Activated CD8-positive, alpha-beta memory T cell treated with anti-CD3 and anti-CD28 coated beads, Interleukin-2, amount 50 U/mL, for 48 hours (primary cell): ENCODE measurements around the gene CETP.
A peak's percentile ranks its signal among the peaks of the same experiment; 100 is the strongest.
"Not testable (repeated sequence)": the region's sequence is repeated elsewhere in the genome, so short reads cannot be mapped to it uniquely, and the experiment has no call there.

Experiments used
- DNase-seq: peaks from one replicate; pipeline ENCODE4 v3.0.0-alpha.2; 2020

Gene CETP

GRCh38 chr16:56934599-56935145 lies 27.1 kb upstream of the CETP start:
- not testable (repeated sequence) for DNase-seq

GRCh38 chr16:56935201-56935600 lies 26.5 kb upstream of the CETP start:
- no peak for DNase-seq

DNA sequence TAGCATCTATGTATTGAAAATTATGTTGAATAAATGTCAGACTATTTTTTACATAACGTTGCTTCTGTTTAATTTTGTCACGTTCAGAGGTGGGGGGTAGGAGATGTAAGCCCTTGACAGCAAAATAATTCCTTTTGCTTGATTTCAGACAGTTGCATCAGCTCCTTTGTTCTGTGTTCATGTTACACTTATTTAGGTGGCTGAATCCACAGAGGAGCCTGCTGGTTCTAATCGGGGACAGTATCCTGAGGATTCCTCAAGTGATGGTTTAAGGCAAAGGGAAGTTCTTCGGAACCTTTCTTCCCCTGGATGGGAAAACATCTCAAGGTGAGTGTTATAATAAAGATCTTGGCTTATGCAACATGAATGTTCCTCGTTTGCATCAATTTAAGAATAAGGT lies 25.3 kb upstream of the CETP start:
- DNase-seq: no peak

GRCh38 chr16:56936950-56937349 lies 24.8 kb upstream of the CETP start:
- DNase-seq: no peak

DNA sequence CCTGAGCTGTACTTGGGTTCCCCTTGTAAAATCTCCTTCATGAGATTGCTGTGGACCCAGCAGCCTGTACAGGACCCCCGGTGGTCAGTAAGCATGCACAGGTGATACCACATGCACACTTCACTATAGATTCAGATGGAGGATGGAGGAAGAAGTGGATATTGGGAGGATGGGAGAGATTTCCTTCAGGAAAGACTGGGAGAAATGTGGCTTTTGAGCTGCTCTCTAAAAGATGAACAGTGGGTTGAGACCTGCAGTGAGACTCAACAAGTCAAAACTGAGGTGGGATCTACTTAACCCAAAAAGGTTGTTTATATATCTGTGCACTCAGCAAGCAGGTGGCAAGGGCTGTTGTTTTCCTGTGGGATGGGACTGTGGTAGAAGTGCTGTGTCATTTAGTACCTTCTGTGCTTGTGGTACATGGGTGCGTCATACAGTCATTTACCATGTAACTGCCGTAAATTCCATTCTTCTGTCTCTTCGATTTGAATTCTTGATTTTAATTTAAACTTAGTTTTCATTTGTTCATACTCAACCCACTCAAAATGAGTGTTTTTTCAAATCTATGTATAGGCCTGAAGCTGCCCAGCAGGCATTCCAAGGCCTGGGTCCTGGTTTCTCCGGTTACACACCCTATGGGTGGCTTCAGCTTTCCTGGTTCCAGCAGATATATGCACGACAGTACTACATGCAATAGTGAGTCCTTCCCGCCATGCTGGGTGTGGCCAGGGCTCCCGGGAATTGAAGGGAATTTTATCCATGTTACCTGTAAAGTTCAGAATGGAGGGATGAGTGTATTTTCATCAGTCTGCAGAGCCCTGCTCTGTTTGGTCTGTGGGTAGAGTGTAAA lies 22.9 kb upstream of the CETP start:
- DNase-seq: peak; percentile 72

DNA sequence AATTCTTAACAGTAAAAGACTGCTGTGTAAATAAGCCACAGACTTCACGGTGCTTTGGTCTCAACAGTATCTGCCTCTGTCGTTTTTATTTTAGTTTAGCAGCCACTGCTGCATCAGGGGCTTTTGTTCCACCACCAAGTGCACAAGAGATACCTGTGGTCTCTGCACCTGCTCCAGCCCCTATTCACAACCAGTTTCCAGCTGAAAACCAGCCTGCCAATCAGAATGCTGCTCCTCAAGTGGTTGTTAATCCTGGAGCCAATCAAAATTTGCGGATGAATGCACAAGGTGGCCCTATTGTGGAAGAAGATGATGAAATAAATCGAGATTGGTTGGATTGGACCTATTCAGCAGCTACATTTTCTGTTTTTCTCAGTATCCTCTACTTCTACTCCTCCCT lies 21.9 kb upstream of the CETP start:
- no peak for DNase-seq

GRCh38 chr16:56941092-56941491 lies 20.7 kb upstream of the CETP start:
- no peak for DNase-seq

DNA sequence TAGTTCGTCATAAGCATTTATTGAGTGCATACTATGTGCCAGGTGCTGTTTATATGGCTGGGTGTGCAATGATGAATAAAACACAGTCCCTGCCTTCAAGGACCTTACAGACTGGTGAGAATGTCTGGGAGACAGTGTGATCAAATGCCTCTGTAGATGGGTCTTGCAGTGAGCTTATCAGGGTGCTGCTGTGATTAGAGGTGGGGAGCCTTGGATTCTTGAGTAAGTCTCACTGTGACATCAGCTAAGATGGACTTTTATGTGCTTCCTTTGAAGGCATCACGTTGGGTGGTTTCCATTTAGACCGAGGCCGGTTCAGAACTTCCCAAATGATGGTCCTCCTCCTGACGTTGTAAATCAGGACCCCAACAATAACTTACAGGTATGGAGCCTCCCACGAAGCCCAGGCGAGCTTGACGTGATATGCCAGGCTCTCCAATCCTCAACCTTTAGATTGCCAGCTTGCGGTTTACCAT lies 19.9 kb upstream of the CETP start:
- no peak for DNase-seq

GRCh38 chr16:56943761-56944375 lies 17.9 kb upstream of the CETP start:
- DNase-seq: no peak

GRCh38 chr16:56944954-56945839 lies 16.6 kb upstream of the CETP start:
- peak; percentile 68 for DNase-seq

DNA sequence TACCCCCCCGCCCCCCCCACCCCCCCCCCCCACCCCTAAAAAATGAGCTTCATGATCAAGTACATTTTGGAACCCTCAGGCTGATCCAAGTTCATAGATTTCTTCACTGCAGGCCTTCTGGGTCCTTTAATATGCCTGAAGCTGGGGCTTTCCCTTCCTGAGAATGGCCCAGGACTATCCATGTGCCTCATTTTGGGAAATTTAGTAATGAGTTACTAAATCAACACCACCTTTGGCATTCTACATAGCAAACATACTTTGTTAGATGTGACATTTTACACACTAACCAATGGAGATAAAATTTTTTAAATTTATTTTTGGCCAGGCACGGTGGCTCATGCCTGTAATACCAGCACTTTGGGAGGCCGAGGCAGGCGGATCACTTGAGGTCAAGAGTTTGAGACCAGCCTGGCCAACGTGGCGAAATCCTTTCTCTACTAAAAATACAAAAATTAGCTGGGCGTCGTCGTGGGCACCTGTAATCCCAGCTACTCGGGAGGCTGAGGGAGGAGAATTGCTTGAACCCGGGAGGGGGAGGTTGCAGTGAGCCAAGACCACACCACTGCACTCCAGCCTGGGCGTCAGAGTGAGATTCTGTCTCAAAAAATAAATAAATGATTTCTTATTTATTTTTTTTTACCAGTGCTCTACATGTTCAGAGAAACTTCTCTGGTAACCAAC lies 15.8 kb upstream of the CETP start:
- no peak for DNase-seq

GRCh38 chr16:56946767-56947603 lies 14.8 kb upstream of the CETP start:
- no peak for DNase-seq

GRCh38 chr16:56947604-56947995 lies 14.2 kb upstream of the CETP start:
- DNase-seq: no peak

- no peak for DNase-seq
These were observed 13.5 kb upstream of the CETP start for GRCh38 chr16:56948234-56948633.

GRCh38 chr16:56950051-56950450 lies 11.7 kb upstream of the CETP start:
- DNase-seq: no peak

DNA sequence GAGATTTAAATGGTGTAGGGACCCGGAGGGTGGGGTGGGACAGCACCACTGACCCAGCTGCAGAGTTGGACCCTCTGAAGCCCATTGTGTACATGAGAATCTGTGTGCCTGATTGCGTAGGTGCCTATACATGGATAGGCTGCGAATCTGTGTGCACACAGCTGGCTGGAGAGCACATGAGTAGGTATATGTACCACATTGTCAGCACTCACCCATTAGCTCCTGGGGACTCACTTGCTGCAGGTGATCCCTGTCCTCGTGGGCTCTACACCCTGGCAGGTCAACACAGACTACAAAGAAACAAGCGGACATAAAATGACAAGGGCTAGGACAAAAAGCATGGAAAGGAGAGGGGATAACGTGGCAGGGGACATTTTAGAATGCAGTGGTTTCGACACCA lies 11.3 kb upstream of the CETP start:
- DNase-seq: no peak

GRCh38 chr16:56950881-56951771 lies 10.6 kb upstream of the CETP start:
- DNase-seq: peak; percentile 83

DNA sequence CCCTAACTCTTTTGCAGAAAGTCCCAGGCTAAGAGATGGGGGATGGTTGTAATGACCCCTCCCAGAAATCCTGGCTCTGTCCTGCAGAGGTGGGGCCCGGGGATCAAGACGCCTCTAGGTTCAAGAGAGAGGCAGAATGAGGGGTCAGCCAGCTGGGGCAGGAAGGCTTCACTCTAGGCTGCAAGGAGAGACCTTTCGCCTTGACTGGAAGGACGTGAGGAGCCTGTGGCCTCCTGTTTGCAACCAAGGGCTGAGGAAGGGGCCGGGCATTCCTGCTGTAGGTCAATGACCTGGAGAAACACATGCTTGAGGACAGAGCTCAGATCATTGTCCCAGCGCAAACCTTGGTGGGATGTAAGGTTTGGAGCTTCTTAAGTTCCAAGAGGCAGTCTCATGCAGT lies 8.7 kb upstream of the CETP start:
- DNase-seq: no peak

GRCh38 chr16:56956076-56956475 lies 5.7 kb upstream of the CETP start:
- DNase-seq: no peak

GRCh38 chr16:56956756-56957155 lies 5.0 kb upstream of the CETP start:
- no peak for DNase-seq
